ENCODE measurements around the gene CREB3.

CREB3 gene

GRCh38 chr9:35778496-35778895, 46.0 kb downstream of the CREB3 start:
- no peak overlapping the region for H3K4me3 ChIP-seq
- TF ChIP-seq, protein P1, sequence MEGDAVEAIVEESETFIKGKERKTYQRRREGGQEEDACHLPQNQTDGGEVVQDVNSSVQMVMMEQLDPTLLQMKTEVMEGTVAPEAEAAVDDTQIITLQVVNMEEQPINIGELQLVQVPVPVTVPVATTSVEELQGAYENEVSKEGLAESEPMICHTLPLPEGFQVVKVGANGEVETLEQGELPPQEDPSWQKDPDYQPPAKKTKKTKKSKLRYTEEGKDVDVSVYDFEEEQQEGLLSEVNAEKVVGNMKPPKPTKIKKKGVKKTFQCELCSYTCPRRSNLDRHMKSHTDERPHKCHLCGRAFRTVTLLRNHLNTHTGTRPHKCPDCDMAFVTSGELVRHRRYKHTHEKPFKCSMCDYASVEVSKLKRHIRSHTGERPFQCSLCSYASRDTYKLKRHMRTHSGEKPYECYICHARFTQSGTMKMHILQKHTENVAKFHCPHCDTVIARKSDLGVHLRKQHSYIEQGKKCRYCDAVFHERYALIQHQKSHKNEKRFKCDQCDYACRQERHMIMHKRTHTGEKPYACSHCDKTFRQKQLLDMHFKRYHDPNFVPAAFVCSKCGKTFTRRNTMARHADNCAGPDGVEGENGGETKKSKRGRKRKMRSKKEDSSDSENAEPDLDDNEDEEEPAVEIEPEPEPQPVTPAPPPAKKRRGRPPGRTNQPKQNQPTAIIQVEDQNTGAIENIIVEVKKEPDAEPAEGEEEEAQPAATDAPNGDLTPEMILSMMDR (IDR thresholded peaks at IDR 0.05): no peak
- no peaks in the 10 kb centered on the region for H3K9me3 ChIP-seq
- H3K4me1 ChIP-seq: no peaks in the 10 kb centered on the region
- H3K27ac ChIP-seq: no peak overlapping the region
- intact Hi-C loops (cut with DNase I; ENCODE audit: low total_unique reads): no loop called here
- no peaks in the 10 kb centered on the region for H3K36me3 ChIP-seq
- no peak for DNase-seq
- no peaks in the 10 kb centered on the region for H3K27me3 ChIP-seq

GRCh38 chr9:35781066-35781465, 48.6 kb downstream of the CREB3 start:
- no peaks in the 10 kb centered on the region for H3K36me3 ChIP-seq
- TF ChIP-seq, protein P1 (IDR thresholded peaks at IDR 0.05): no peak
- H3K9me3 ChIP-seq: no peaks in the 10 kb centered on the region
- H3K27me3 ChIP-seq: no peaks in the 10 kb centered on the region
- no peaks in the 10 kb centered on the region for H3K4me1 ChIP-seq
- DNase-seq: no peak
- intact Hi-C loops (cut with DNase I; ENCODE audit: low total_unique reads): no loop called here
- H3K27ac ChIP-seq: no peak overlapping the region
- H3K4me3 ChIP-seq: no peak overlapping the region

GRCh38 chr9:35783418-35783817, 51.0 kb downstream of the CREB3 start:
- Histone ChIP-seq H3K27me3 (no peaks in the 10 kb centered on the region), H3K27ac (no peak overlapping the region), H3K36me3 (no peaks in the 10 kb centered on the region), H3K4me1 (no peaks in the 10 kb centered on the region), H3K9me3 (no peaks in the 10 kb centered on the region), H3K4me3 (no peak overlapping the region)
- TF ChIP-seq, protein P1 (IDR thresholded peaks at IDR 0.05): no peak
- no peak for DNase-seq
- intact Hi-C loops (cut with DNase I; ENCODE audit: low total_unique reads): no loop called here

Data from tibial artery (tissue), 4 donors.